ENCODE data around the gene PRSS3.
"Not testable (repeated sequence)": the region's sequence is repeated elsewhere in the genome, so short reads cannot be mapped to it uniquely, and the experiment has no call there.

Gene PRSS3

DNA sequence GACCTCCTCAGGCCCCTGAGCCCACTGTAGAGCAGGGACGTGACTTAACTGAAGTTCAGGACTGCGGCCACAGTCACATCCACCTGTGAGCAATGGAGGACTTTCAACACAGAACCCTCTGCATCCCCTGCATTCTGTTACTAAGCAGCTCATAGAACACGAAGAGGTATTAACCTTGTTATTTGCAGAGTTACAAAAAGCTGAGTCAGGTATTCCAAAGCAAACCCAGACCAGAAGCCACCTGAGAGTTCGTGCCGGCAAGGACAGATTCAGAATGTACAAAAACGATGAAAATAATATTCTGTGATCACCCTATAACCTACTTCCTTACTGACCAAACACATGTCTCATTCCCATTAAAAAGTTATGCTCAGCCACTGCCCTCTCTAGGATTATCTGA lies 33.0 kb upstream of the PRSS3 start:
- Histone ChIP-seq H3K27me3 (ENCODE audit: low read length) (no peaks in the 10 kb centered on the region), H3K4me3 (ENCODE audit: insufficient read depth, low read length, poor library complexity, severe bottlenecking) (no peak overlapping the region), H3K79me2 (ENCODE audit: insufficient read depth, low read length) (no peaks in the 10 kb centered on the region), H3K27ac (ENCODE audit: low read depth, low read length) (no peak overlapping the region), H3K9ac (ENCODE audit: low read length) (no peak overlapping the region), H2AFZ (ENCODE audit: low read depth, low read length, severe bottlenecking) (no peak overlapping the region), H3K4me2 (ENCODE audit: low read depth, low read length, poor library complexity, severe bottlenecking) (no peak overlapping the region), H3F3A (ENCODE audit: insufficient read depth) (no peaks in the 10 kb centered on the region), H4K20me1 (ENCODE audit: low read depth, low read length) (no peaks in the 10 kb centered on the region), H3K36me3 (ENCODE audit: low read length) (no peaks in the 10 kb centered on the region), H3K9me3 (ENCODE audit: insufficient read depth, low read length) (no peaks in the 10 kb centered on the region), H3K9me2 (replicated peaks; ENCODE audit: insufficient read depth, low read length) (no peaks in the 10 kb centered on the region)
- TF ChIP-seq, protein P1, sequence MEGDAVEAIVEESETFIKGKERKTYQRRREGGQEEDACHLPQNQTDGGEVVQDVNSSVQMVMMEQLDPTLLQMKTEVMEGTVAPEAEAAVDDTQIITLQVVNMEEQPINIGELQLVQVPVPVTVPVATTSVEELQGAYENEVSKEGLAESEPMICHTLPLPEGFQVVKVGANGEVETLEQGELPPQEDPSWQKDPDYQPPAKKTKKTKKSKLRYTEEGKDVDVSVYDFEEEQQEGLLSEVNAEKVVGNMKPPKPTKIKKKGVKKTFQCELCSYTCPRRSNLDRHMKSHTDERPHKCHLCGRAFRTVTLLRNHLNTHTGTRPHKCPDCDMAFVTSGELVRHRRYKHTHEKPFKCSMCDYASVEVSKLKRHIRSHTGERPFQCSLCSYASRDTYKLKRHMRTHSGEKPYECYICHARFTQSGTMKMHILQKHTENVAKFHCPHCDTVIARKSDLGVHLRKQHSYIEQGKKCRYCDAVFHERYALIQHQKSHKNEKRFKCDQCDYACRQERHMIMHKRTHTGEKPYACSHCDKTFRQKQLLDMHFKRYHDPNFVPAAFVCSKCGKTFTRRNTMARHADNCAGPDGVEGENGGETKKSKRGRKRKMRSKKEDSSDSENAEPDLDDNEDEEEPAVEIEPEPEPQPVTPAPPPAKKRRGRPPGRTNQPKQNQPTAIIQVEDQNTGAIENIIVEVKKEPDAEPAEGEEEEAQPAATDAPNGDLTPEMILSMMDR (IDR thresholded peaks at IDR 0.05; ENCODE audit: insufficient read depth, low read length, poor library complexity, severe bottlenecking) = no peak
- TF ChIP-seq EZH2phosphoT487 (conservative IDR thresholded peaks at IDR 0.05; ENCODE audit: low read length) = no peak

DNA sequence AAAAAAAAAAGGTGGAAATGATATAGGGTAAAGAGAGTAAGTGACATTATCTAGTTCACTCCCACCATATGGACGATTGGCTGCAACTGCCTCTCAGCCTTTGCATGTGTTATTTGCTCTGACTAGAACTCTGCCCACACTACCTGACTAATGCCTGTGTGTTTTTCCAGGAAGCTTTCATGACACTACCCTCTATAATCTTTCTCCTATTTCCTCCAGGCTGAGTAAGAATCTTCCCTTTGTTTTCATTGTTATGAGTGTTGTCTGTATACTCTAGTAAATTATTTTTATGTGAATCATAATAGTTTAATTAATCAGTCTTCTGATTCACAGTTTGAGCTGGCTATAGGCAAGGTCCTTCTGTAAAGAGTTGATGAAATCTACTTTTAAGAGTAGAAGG lies 31.7 kb upstream of the PRSS3 start:
- H4K20me1 ChIP-seq (ENCODE audit: low read depth, low read length); H3K9ac ChIP-seq (ENCODE audit: low read length); H3F3A ChIP-seq (ENCODE audit: insufficient read depth); H3K27ac ChIP-seq (ENCODE audit: low read depth, low read length); H2AFZ ChIP-seq (ENCODE audit: low read depth, low read length, severe bottlenecking); H3K27me3 ChIP-seq (ENCODE audit: low read length); H3K4me2 ChIP-seq (ENCODE audit: low read depth, low read length, poor library complexity, severe bottlenecking); H3K4me3 ChIP-seq (ENCODE audit: insufficient read depth, low read length, poor library complexity, severe bottlenecking); H3K79me2 ChIP-seq (ENCODE audit: insufficient read depth, low read length); H3K9me2 ChIP-seq (replicated peaks; ENCODE audit: insufficient read depth, low read length); H3K36me3 ChIP-seq (ENCODE audit: low read length); H3K9me3 ChIP-seq (ENCODE audit: insufficient read depth, low read length): not testable (repeated sequence)

DNA sequence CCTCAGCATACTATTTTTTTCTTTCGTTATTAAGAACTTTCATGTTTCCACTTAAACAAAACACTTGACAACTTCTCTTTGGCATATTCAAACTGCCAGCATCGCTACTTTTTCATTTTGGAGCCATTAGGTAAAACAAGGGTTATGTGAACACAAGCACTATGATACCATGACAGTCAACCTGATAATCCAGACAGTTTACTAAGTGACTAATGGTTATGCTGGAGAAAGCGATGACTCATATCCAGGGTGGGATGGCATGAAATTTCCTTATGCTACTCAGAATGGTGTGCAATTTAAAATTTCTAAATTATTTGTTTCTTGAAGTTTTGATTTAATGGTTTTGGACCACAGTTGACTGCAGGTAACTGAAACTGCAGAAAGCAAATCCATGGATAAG lies 29.9 kb upstream of the PRSS3 start:
- no peaks in the 10 kb centered on the region for H3K9me3 ChIP-seq (ENCODE audit: insufficient read depth, low read length)
- no peaks in the 10 kb centered on the region for H3K27me3 ChIP-seq (ENCODE audit: low read length)
- H3K4me3 ChIP-seq (ENCODE audit: insufficient read depth, low read length, poor library complexity, severe bottlenecking) = no peak overlapping the region
- no peak overlapping the region for H3K27ac ChIP-seq (ENCODE audit: low read depth, low read length)
- H3K4me2 ChIP-seq (ENCODE audit: low read depth, low read length, poor library complexity, severe bottlenecking) = no peak overlapping the region
- no peak overlapping the region for H2AFZ ChIP-seq (ENCODE audit: low read depth, low read length, severe bottlenecking)
- no peaks in the 10 kb centered on the region for H3K79me2 ChIP-seq (ENCODE audit: insufficient read depth, low read length)
- no peaks in the 10 kb centered on the region for H3F3A ChIP-seq (ENCODE audit: insufficient read depth)
- no peak overlapping the region for H3K9ac ChIP-seq (ENCODE audit: low read length)
- TF ChIP-seq, protein P1 (IDR thresholded peaks at IDR 0.05; ENCODE audit: insufficient read depth, low read length, poor library complexity, severe bottlenecking) = no peak
- no peak for TF ChIP-seq EZH2phosphoT487 (conservative IDR thresholded peaks at IDR 0.05; ENCODE audit: low read length)
- no peaks in the 10 kb centered on the region for H3K9me2 ChIP-seq (replicated peaks; ENCODE audit: insufficient read depth, low read length)
- no peaks in the 10 kb centered on the region for H3K36me3 ChIP-seq (ENCODE audit: low read length)
- H4K20me1 ChIP-seq (ENCODE audit: low read depth, low read length) = no peaks in the 10 kb centered on the region

DNA sequence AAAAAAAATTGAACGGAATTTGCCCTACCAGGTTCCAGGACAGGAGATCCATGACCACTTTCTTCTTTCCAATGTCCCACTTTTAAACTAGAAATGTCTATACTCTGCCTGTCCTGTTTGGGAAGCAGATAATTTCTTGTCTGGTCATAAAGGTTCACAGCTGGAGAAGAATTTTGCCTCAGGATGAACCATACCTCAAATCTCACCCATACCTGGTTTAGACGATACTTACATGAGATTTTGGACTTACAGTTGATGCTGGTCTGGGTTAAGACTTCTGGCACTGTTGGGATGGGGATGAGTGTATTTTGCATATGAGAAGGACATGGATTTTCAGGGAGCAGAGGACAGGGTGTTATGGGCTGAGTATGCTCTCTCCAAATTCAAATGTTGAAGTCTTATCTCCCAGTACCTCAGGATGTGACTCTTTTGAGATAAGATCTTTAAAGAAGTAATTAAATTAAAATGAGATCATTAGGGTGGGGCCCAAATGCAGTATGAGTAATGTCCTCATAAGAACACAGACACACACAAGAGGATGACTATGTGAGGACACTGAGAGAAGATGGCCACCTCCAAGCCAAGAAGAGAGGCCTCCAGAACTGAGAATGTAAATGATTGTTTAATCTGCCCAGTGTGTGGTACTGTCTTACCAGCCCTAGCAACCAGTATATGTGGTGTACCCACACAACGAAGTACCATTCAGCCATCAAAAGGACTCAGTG lies 25.0 kb upstream of the PRSS3 start:
- H3K79me2 ChIP-seq (ENCODE audit: insufficient read depth, low read length); H3K9me3 ChIP-seq (ENCODE audit: insufficient read depth, low read length); H3K36me3 ChIP-seq (ENCODE audit: low read length); H3K4me2 ChIP-seq (ENCODE audit: low read depth, low read length, poor library complexity, severe bottlenecking); H3K4me3 ChIP-seq (ENCODE audit: insufficient read depth, low read length, poor library complexity, severe bottlenecking); H3F3A ChIP-seq (ENCODE audit: insufficient read depth); H4K20me1 ChIP-seq (ENCODE audit: low read depth, low read length); H3K9me2 ChIP-seq (replicated peaks; ENCODE audit: insufficient read depth, low read length); H3K27me3 ChIP-seq (ENCODE audit: low read length); H3K9ac ChIP-seq (ENCODE audit: low read length); H2AFZ ChIP-seq (ENCODE audit: low read depth, low read length, severe bottlenecking); H3K27ac ChIP-seq (ENCODE audit: low read depth, low read length): not testable (repeated sequence)

DNA sequence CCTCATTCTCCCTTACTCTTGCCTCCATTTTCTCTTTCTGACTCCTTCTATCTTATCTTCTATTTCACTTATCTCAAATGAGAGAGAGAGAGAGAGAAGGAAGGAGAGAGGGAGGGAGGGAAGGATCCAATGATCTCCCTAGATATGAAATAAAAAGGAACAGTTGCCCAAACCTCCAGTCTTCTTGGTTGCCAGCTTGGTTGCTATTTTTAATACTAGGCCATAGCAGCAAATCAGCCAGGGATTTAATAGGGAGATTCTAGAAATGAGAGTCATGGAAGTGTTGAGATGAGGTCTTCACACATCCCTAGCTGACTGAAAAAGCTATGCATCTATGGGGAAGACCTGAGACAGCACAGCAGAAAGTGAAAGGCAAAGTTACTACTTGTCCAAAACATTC lies 22.2 kb upstream of the PRSS3 start:
- H3K9me2 ChIP-seq (replicated peaks; ENCODE audit: insufficient read depth, low read length); H3K36me3 ChIP-seq (ENCODE audit: low read length); H3K79me2 ChIP-seq (ENCODE audit: insufficient read depth, low read length); H2AFZ ChIP-seq (ENCODE audit: low read depth, low read length, severe bottlenecking); H4K20me1 ChIP-seq (ENCODE audit: low read depth, low read length); H3K4me2 ChIP-seq (ENCODE audit: low read depth, low read length, poor library complexity, severe bottlenecking); H3K27me3 ChIP-seq (ENCODE audit: low read length); H3K4me3 ChIP-seq (ENCODE audit: insufficient read depth, low read length, poor library complexity, severe bottlenecking); H3K9ac ChIP-seq (ENCODE audit: low read length); H3K9me3 ChIP-seq (ENCODE audit: insufficient read depth, low read length); H3F3A ChIP-seq (ENCODE audit: insufficient read depth); H3K27ac ChIP-seq (ENCODE audit: low read depth, low read length): not testable (repeated sequence)

DNA sequence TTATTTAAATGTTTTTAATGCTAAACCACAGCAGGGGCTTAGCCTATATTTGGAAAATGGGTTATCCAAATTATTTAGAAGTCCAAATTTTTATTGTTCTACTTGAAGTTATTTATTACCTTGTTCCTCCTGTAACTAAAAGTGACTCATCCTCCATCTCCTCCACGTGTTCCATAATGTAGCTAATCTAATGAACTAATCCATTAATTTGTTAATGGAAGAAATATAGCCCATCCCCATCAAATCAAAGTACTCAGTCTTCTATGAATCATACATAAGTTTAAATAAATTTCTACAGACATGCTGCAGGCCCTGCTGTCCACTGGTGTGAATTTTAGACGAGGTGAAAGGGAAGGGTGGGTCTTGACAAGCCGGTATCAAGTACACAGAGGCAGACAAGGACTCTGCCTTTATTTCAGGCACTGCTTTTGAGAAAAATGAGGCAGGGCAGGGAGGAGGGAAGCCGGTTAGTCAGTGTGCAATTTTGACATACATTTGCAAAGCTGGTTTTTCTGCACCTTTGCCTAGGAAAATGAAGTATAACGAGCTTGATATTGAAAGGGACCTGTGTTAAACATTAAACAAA lies 21.2 kb upstream of the PRSS3 start:
- not testable (repeated sequence) for H3K4me3 ChIP-seq (ENCODE audit: insufficient read depth, low read length, poor library complexity, severe bottlenecking); H3F3A ChIP-seq (ENCODE audit: insufficient read depth); H3K27me3 ChIP-seq (ENCODE audit: low read length); H3K9me3 ChIP-seq (ENCODE audit: insufficient read depth, low read length); H3K4me2 ChIP-seq (ENCODE audit: low read depth, low read length, poor library complexity, severe bottlenecking); H2AFZ ChIP-seq (ENCODE audit: low read depth, low read length, severe bottlenecking); H3K27ac ChIP-seq (ENCODE audit: low read depth, low read length); H3K9me2 ChIP-seq (replicated peaks; ENCODE audit: insufficient read depth, low read length); H3K79me2 ChIP-seq (ENCODE audit: insufficient read depth, low read length); H4K20me1 ChIP-seq (ENCODE audit: low read depth, low read length); H3K9ac ChIP-seq (ENCODE audit: low read length); H3K36me3 ChIP-seq (ENCODE audit: low read length)

All from SU-DHL-6 (cell line).